ENCODE measurements around the gene SMIM13.
"Not testable (repeated sequence)": the region's sequence is repeated elsewhere in the genome, so short reads cannot be mapped to it uniquely, and the experiment has no call there.

SMIM13 gene

DNA sequence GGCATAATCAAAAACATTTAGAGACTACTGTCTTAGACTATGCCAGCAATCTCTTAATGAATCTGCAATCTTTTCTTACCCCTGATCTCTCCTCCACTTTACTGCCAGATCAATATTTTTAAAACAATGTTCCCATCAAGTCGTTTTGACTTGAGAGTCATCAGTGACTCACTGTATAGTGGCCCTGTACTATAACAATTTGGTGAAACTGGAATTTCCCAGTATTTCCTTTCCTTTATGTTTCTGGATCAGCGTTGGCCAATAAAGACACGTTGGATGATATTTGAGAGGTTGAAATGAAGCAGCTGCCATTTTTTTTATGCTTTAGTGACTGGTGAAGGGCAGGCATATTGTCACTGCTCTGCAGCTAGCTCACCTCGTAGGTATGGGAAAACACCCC is 10.1 kb upstream of the SMIM13 start:
- DNase-seq: no peak
- Histone ChIP-seq H3K36me3 (ENCODE audit: control insufficient read depth, insufficient read depth, low read length) (no peaks in the 10 kb centered on the region), H3K4me1 (ENCODE audit: control insufficient read depth, insufficient read depth, low read length, poor library complexity, severe bottlenecking) (no peaks in the 10 kb centered on the region), H3K27ac (ENCODE audit: insufficient read depth, low read length, poor library complexity, severe bottlenecking) (no peak overlapping the region), H3K4me3 (ENCODE audit: insufficient read depth, low read depth, low read length, poor library complexity, severe bottlenecking) (no peak overlapping the region), H3K9me3 (ENCODE audit: control insufficient read depth, low read length) (no peaks in the 10 kb centered on the region), H3K27me3 (replicated peaks; ENCODE audit: control insufficient read depth, insufficient read depth, low read length, poor library complexity, severe bottlenecking) (peaks cover 3% of the 10 kb centered on the region)

DNA sequence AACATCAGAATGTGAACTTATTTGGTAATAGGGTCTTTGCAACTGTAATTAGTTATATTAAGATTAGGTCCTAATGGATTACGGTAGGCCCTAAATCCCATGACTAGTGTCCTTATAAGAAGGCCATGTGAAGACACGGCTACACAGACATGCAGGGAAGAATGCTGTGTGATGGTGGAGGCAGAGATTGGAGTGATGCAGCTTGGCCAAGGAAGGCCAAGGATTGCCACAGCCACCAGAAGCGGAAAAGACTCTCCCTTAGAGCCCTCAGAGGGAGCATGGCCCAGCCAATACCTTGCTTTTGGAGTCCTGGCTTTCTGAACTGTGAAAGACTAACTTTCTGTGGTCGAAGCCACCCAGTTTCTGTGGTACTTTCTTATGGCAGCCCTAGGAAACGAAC is 9.7 kb upstream of the SMIM13 start:
- Histone ChIP-seq H3K36me3 (ENCODE audit: control insufficient read depth, insufficient read depth, low read length) (no peaks in the 10 kb centered on the region), H3K9me3 (ENCODE audit: control insufficient read depth, low read length) (no peaks in the 10 kb centered on the region), H3K27me3 (replicated peaks; ENCODE audit: control insufficient read depth, insufficient read depth, low read length, poor library complexity, severe bottlenecking) (peaks cover 3% of the 10 kb centered on the region), H3K4me1 (ENCODE audit: control insufficient read depth, insufficient read depth, low read length, poor library complexity, severe bottlenecking) (no peaks in the 10 kb centered on the region), H3K27ac (ENCODE audit: insufficient read depth, low read length, poor library complexity, severe bottlenecking) (no peak overlapping the region), H3K4me3 (ENCODE audit: insufficient read depth, low read depth, low read length, poor library complexity, severe bottlenecking) (no peak overlapping the region)
- no peak for DNase-seq

DNA sequence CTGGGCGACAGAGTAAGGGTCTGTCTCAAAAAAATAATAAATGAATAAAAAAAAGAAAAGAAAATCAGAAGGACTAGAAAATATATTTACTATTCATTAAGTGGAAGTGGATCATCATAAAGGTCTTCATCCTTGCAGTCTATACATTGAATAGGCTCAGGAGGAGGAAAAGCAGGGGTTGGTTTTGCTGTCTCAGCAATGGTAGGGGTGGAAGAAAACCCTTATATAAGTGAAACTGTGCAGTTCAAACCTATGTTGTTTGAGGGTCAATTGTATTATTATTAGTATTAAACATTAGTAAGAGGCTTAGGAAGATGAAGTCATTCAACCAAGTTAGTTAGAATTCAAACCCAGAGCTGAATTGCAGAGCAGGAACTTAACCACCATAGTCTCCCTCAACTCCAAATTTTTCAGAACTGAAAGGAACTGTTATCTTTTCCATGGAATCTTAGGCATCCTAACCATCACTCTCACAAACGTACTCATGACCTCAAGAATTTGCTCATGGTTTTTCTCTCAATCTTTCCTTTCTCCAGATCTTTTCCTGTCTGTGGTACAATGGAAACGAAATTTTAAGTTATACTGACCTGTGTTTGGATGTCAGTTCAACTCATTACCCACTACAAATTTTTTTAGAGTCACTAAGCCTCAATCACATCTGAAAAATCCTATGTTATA is 7.7 kb upstream of the SMIM13 start:
- H3K27ac ChIP-seq (ENCODE audit: insufficient read depth, low read length, poor library complexity, severe bottlenecking): no peak overlapping the region
- H3K36me3 ChIP-seq (ENCODE audit: control insufficient read depth, insufficient read depth, low read length): no peaks in the 10 kb centered on the region
- H3K4me1 ChIP-seq (ENCODE audit: control insufficient read depth, insufficient read depth, low read length, poor library complexity, severe bottlenecking): no peaks in the 10 kb centered on the region
- H3K9me3 ChIP-seq (ENCODE audit: control insufficient read depth, low read length): no peaks in the 10 kb centered on the region
- no peak overlapping the region for H3K4me3 ChIP-seq (ENCODE audit: insufficient read depth, low read depth, low read length, poor library complexity, severe bottlenecking)
- peaks cover 3% of the 10 kb centered on the region for H3K27me3 ChIP-seq (replicated peaks; ENCODE audit: control insufficient read depth, insufficient read depth, low read length, poor library complexity, severe bottlenecking)
- no peak for DNase-seq

DNA sequence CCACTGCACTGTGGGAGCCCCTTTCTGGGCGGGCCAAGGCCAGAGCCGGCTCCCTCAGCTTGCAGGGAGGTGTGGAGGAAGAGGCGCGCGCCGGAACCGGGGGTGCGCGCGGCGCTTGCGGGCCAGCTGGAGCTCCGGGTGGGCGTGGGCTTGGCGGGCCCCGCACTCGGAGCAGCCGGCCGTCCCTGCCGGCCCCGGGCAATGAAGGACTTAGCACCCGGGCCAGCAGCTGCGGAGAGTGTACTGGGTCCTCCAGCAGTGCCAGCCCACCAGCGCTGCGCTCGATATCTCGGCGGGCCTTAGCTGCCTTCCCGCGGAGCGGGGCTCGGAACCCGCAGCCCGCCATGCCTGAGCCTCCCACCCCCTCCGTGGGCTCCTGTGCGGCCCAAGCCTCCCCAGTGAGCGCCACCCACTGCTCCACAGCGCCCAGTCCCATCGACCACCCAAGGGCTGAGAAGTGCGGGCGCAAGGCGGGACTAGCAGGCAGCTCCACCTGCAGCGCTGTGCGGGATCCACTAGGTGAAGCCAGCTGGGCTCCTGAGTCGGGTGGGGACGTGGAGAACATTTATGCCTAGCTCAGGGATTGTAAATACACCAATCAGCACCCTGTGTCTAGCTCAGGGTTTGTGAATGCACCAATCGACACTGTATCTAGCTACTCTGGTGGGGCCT is 6.4 kb upstream of the SMIM13 start:
- DNase-seq; H3K4me3 ChIP-seq (ENCODE audit: insufficient read depth, low read depth, low read length, poor library complexity, severe bottlenecking); H3K27me3 ChIP-seq (replicated peaks; ENCODE audit: control insufficient read depth, insufficient read depth, low read length, poor library complexity, severe bottlenecking); H3K4me1 ChIP-seq (ENCODE audit: control insufficient read depth, insufficient read depth, low read length, poor library complexity, severe bottlenecking); H3K36me3 ChIP-seq (ENCODE audit: control insufficient read depth, insufficient read depth, low read length); H3K27ac ChIP-seq (ENCODE audit: insufficient read depth, low read length, poor library complexity, severe bottlenecking); H3K9me3 ChIP-seq (ENCODE audit: control insufficient read depth, low read length): not testable (repeated sequence)

DNA sequence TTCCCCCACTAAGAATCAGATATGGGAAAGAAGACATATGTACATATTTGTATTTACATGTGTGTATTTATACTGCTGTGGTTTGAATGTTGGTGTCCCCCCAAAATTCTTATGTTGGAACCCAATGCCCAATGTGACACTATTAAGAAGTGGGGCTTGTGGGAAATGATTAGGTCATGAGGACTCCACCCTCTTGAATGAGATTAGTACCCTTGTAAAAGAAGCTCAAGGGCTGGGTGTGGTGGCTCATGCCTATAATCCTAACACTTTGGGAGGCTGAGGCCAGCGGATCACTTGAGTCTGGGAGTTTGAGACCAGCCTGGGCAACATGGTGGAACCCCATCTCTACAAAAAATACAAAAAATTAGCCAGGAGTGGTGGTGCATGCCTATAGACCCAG is 3.9 kb upstream of the SMIM13 start:
- peaks cover 2% of the 10 kb centered on the region for H3K4me1 ChIP-seq (ENCODE audit: control insufficient read depth, insufficient read depth, low read length, poor library complexity, severe bottlenecking)
- H3K9me3 ChIP-seq (ENCODE audit: control insufficient read depth, low read length): no peaks in the 10 kb centered on the region
- no peak for DNase-seq
- H3K36me3 ChIP-seq (ENCODE audit: control insufficient read depth, insufficient read depth, low read length): no peaks in the 10 kb centered on the region
- H3K27ac ChIP-seq (ENCODE audit: insufficient read depth, low read length, poor library complexity, severe bottlenecking): no peak overlapping the region
- no peaks in the 10 kb centered on the region for H3K27me3 ChIP-seq (replicated peaks; ENCODE audit: control insufficient read depth, insufficient read depth, low read length, poor library complexity, severe bottlenecking)
- no peak overlapping the region for H3K4me3 ChIP-seq (ENCODE audit: insufficient read depth, low read depth, low read length, poor library complexity, severe bottlenecking)

DNA sequence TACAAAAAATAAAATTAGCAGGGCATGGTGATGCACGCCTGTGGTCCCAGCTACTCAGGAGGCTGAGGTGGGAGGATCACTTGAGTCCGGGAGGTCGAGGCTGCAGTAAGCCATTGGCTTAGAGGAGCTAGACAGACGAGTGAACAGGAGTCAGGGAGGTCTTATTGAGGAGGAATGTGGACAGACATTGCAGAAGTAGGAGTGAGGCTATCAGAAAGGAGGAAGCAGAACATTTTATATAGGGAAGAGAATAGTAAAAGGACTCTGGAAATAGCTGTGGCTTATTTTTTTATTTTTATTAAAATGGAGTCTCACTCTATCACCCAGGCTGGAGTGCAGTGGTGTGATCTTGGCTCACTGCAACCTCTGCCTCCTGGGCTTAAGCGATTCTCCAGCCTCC is 2.5 kb upstream of the SMIM13 start:
- H3K36me3 ChIP-seq (ENCODE audit: control insufficient read depth, insufficient read depth, low read length); DNase-seq; H3K4me3 ChIP-seq (ENCODE audit: insufficient read depth, low read depth, low read length, poor library complexity, severe bottlenecking); H3K9me3 ChIP-seq (ENCODE audit: control insufficient read depth, low read length); H3K27ac ChIP-seq (ENCODE audit: insufficient read depth, low read length, poor library complexity, severe bottlenecking); H3K4me1 ChIP-seq (ENCODE audit: control insufficient read depth, insufficient read depth, low read length, poor library complexity, severe bottlenecking); H3K27me3 ChIP-seq (replicated peaks; ENCODE audit: control insufficient read depth, insufficient read depth, low read length, poor library complexity, severe bottlenecking): not testable (repeated sequence)

DNA sequence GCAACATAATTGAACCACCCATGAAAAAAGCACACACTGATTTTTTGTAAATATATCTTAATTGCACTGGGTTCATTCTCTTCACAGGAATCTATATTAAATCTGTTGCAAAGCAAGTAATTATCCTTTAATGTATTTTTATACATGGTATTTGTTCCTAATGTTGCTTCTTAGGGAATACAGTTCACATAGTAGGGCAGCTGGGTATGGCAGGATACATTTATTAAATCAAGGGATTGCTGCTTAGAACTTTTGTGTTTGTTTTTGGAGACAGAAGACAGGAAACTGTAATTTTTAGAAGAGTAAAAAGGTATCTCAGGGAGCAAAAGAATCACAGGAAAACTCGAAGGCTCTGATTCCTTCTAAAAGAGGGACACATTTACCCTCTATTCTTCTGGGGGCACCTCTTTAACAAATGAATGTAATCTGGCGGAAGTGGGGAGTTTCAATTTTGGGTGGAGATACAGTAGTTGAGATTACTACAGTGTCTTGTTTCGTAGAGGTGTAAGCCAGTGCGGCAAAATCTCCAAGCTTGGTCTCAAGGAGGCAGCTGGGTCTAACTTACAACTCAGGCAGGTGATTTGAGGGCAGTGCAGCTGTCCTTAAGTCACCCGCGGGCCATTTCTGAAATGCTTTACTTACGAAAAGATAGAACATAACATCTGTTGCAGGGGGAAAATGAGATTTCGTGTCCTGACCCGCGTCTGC is 812 bp upstream of the SMIM13 start:
- Histone ChIP-seq H3K27me3 (replicated peaks; ENCODE audit: control insufficient read depth, insufficient read depth, low read length, poor library complexity, severe bottlenecking) (no peaks in the 10 kb centered on the region), H3K27ac (ENCODE audit: insufficient read depth, low read length, poor library complexity, severe bottlenecking) (peak overlapping the region; percentile 92), H3K9me3 (ENCODE audit: control insufficient read depth, low read length) (no peaks in the 10 kb centered on the region), H3K36me3 (ENCODE audit: control insufficient read depth, insufficient read depth, low read length) (no peaks in the 10 kb centered on the region), H3K4me1 (ENCODE audit: control insufficient read depth, insufficient read depth, low read length, poor library complexity, severe bottlenecking) (peaks cover 10% of the 10 kb centered on the region), H3K4me3 (ENCODE audit: insufficient read depth, low read depth, low read length, poor library complexity, severe bottlenecking) (peak overlapping the region; percentile 97)
- no peak for DNase-seq

DNA sequence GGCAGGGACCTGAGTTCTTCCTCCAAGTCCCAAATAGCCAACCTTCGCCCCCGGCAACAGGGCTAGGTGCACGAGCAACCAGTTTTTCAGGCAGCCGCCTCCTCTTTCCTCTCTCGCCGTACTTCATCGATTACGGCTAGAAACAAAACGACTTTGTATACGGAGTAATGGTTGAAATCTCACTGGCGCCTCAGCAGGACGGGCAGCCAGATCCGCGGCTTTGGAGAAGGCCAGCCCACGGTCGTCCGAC is 333 bp upstream of the SMIM13 start:
- H3K9me3 ChIP-seq (ENCODE audit: control insufficient read depth, low read length): no peaks in the 10 kb centered on the region
- H3K4me3 ChIP-seq (ENCODE audit: insufficient read depth, low read depth, low read length, poor library complexity, severe bottlenecking): peak overlapping the region; percentile 97
- DNase-seq: no peak
- no peaks in the 10 kb centered on the region for H3K27me3 ChIP-seq (replicated peaks; ENCODE audit: control insufficient read depth, insufficient read depth, low read length, poor library complexity, severe bottlenecking)
- peaks cover 10% of the 10 kb centered on the region for H3K4me1 ChIP-seq (ENCODE audit: control insufficient read depth, insufficient read depth, low read length, poor library complexity, severe bottlenecking)
- H3K36me3 ChIP-seq (ENCODE audit: control insufficient read depth, insufficient read depth, low read length): no peaks in the 10 kb centered on the region
- peak overlapping the region; percentile 92 for H3K27ac ChIP-seq (ENCODE audit: insufficient read depth, low read length, poor library complexity, severe bottlenecking)

DNA sequence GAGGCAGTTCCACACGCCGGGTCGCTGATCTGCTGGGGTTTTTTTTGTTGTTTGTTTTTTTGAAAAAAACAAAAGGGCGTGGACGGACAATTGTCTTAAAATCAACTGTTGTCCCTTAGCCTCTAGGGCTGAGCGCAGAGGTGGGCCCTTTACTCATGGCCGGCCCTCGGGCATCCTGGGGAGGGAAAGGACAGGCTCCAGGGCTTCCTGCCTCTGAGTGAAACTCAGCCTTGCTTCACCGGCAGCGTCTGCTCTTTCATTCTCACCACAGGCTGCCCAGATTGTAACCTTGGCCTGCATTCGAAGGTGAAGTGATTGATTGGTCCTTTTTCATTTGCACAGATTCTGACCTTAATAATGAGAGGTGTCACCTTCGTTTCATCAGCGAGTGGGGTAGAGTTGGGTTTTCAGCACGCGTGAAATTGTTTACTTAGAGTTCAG is 797 bp downstream of the SMIM13 start:
- Histone ChIP-seq H3K9me3 (ENCODE audit: control insufficient read depth, low read length) (no peaks in the 10 kb centered on the region), H3K27me3 (replicated peaks; ENCODE audit: control insufficient read depth, insufficient read depth, low read length, poor library complexity, severe bottlenecking) (no peaks in the 10 kb centered on the region), H3K27ac (ENCODE audit: insufficient read depth, low read length, poor library complexity, severe bottlenecking) (peak overlapping the region; percentile 92), H3K4me1 (ENCODE audit: control insufficient read depth, insufficient read depth, low read length, poor library complexity, severe bottlenecking) (peaks cover 10% of the 10 kb centered on the region), H3K4me3 (ENCODE audit: insufficient read depth, low read depth, low read length, poor library complexity, severe bottlenecking) (peak overlapping the region; percentile 97), H3K36me3 (ENCODE audit: control insufficient read depth, insufficient read depth, low read length) (no peaks in the 10 kb centered on the region)
- peak in 2 of 3 donors; percentile 17 to 19 for DNase-seq

DNA sequence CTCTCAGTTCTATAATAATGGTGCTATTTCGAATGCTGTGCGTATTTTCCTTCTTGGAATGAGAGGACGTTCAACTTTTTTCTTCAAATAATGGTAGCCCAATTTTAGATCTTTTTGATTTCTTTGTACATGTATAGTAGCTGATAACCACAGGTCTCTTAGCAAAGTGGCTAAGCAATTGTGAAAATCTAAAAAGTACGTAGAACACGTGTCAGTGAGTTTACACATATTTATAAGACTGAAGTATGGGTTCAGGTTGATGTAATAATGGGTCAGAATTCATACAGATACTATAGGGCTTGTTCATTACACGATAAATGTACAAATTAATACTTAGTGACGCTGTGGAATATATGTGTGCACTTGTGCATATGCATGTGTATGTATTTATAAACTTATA is 1.3 kb downstream of the SMIM13 start:
- Histone ChIP-seq H3K27ac (ENCODE audit: insufficient read depth, low read length, poor library complexity, severe bottlenecking) (no peak overlapping the region), H3K4me3 (ENCODE audit: insufficient read depth, low read depth, low read length, poor library complexity, severe bottlenecking) (peak overlapping the region; percentile 97), H3K4me1 (ENCODE audit: control insufficient read depth, insufficient read depth, low read length, poor library complexity, severe bottlenecking) (peaks cover 10% of the 10 kb centered on the region), H3K9me3 (ENCODE audit: control insufficient read depth, low read length) (no peaks in the 10 kb centered on the region), H3K27me3 (replicated peaks; ENCODE audit: control insufficient read depth, insufficient read depth, low read length, poor library complexity, severe bottlenecking) (no peaks in the 10 kb centered on the region), H3K36me3 (ENCODE audit: control insufficient read depth, insufficient read depth, low read length) (no peaks in the 10 kb centered on the region)
- no peak for DNase-seq

All from effector memory CD4-positive, alpha-beta T cell (primary cell).